MCF 10A (cell line): ENCODE results near the gene SZRD1. TPM values are rescaled to one million over a fixed set of nuclear protein-coding genes. Genes with fewer than 3 reads are reported as not detected.

Experiments used
- BruUV-seq: library from RNA; stranded (reverse); fragments of 400-500 nt; replicated peaks from 2 replicates; lab custom pipeline; 2021; lab: Mats Ljungman, UMichigan
- CTCF ChIA-PET: fragments of 300-600 bp; sonication (Branson Sonifier 250); formaldehyde crosslinking; extraction: SDS; loops from one replicate; lab custom pipeline; 2021; ENCODE audit warnings: antibody characterized with exemption, inconsistent platforms; lab: Yijun Ruan, JAX
- POLR2A ChIA-PET: fragments of 300-600, 350-650 bp; sonication (Branson Sonifier 250); formaldehyde crosslinking; extraction: SDS; loops from one replicate; lab custom pipeline; 2020; ENCODE audit warnings: antibody characterized with exemption, inconsistent platforms; lab: Yijun Ruan, JAX
- DNase-seq: peaks from one replicate; pipeline ENCODE4 v3.0.0-alpha.2; 2018; ENCODE audit not compliant: unreplicated experiment
- H3K27ac Mint-ChIP-seq: one replicate; pipeline ENCODE4 v1.8.0; 2022; ENCODE audit warnings: mild to moderate bottlenecking, low read depth, mixed read lengths; ENCODE audit not compliant: unreplicated experiment
- H3K27me3 Mint-ChIP-seq: one replicate; pipeline ENCODE4 v1.8.0; 2022; ENCODE audit warnings: mixed read lengths; ENCODE audit not compliant: insufficient read depth, unreplicated experiment
- H3K36me3 Mint-ChIP-seq: one replicate; pipeline ENCODE4 v1.8.0; 2022; ENCODE audit warnings: mild to moderate bottlenecking, moderate library complexity, mixed read lengths; ENCODE audit not compliant: insufficient read depth, unreplicated experiment
- H3K4me1 Mint-ChIP-seq: one replicate; pipeline ENCODE4 v1.8.0; 2022; ENCODE audit warnings: mixed read lengths; ENCODE audit not compliant: insufficient read depth, unreplicated experiment
- H3K4me3 Mint-ChIP-seq: one replicate; pipeline ENCODE4 v1.8.0; 2022; ENCODE audit warnings: mild to moderate bottlenecking, moderate library complexity, mixed read lengths; ENCODE audit not compliant: unreplicated experiment
- H3K9me3 Mint-ChIP-seq: one replicate; pipeline ENCODE4 v1.8.0; 2022; ENCODE audit warnings: mixed read lengths; ENCODE audit not compliant: unreplicated experiment
- CTCF ChIP-seq: fragments of 200-600 bp; IDR thresholded peaks from one replicate; pipeline ENCODE4 v1.8.0; 2022; ENCODE audit warnings: antibody characterized with exemption, mild to moderate bottlenecking; ENCODE audit not compliant: unreplicated experiment
- intact Hi-C: fragments of 100-400 bp; cut with micrococcal nuclease; formaldehyde crosslinking; loops from 2 replicates; pipeline ENCODE4 v1.14.1; 2022
- total RNA-seq: library from RNA; stranded (reverse); gene quantifications from 2 replicates; pipeline ENCODE4 v1.2.3, GENCODE V29; 2022

SZRD1 gene
- total RNA-seq, 1 experiment from 2014 or later, result 108 TPM

- no TSS peak for BruUV-seq
- Mint-ChIP-seq H3K4me3 (no peak overlapping the region), H3K4me1 (peaks cover 5% of the 10 kb centered on the region), H3K36me3 (no peaks in the 10 kb centered on the region), H3K27ac (no peak overlapping the region), H3K9me3 (peaks cover 7% of the 10 kb centered on the region), H3K27me3 (peaks cover 27% of the 10 kb centered on the region)
- ChIA-PET POLR2A (no interaction called here), CTCF (interaction anchor here (0.6 to 1.2 kb wide), 2 partner anchors 19 to 25 kb away, joined by 3 to 4 read pairs; no protein-coding TSS in a partner anchor)
- intact Hi-C loops, result no loop called here
- DNase-seq, result no peak
- TF ChIP-seq CTCF, result no peak
Measured at GRCh38 chr1:16421201-16421600, 54.2 kb downstream of the SZRD1 start.

- intact Hi-C loops, result no loop called here
- CTCF ChIA-PET, result interaction anchor here (0.7 to 1.3 kb wide), 2 partner anchors 10 to 18 kb away, joined by 3 to 5 read pairs; partner anchors contain the start of gene NECAP2
- no TSS peak for BruUV-seq
- H3K4me3 Mint-ChIP-seq, result no peak overlapping the region
- H3K36me3 Mint-ChIP-seq, result no peaks in the 10 kb centered on the region
- DNase-seq, result no peak
- TF ChIP-seq CTCF, result no peak
- H3K9me3 Mint-ChIP-seq, result peaks cover 7% of the 10 kb centered on the region
- no peak overlapping the region for H3K27ac Mint-ChIP-seq
- POLR2A ChIA-PET, result no interaction called here
- peaks cover 5% of the 10 kb centered on the region for H3K4me1 Mint-ChIP-seq
- peaks cover 27% of the 10 kb centered on the region for H3K27me3 Mint-ChIP-seq
Measured at GRCh38 chr1:16422041-16422440, 55.0 kb downstream of the SZRD1 start.

- Mint-ChIP-seq H3K4me3 (no peak overlapping the region), H3K27me3 (peaks cover 9% of the 10 kb centered on the region), H3K4me1 (peaks cover 5% of the 10 kb centered on the region), H3K27ac (no peak overlapping the region), H3K36me3 (no peaks in the 10 kb centered on the region), H3K9me3 (no peaks in the 10 kb centered on the region)
- TF ChIP-seq CTCF, result no peak
- DNase-seq, result no peak
- POLR2A ChIA-PET, result interaction anchor here (0.6 to 1.0 kb wide), 3 partner anchors 9 to 639 kb away, joined by 3 read pairs; no protein-coding TSS in a partner anchor
- intact Hi-C loops, result no loop called here
- CTCF ChIA-PET, result interaction anchor here (0.6 to 1.0 kb wide), 5 partner anchors 11 to 455 kb away, joined by 3 to 5 read pairs (median 3); no protein-coding TSS in a partner anchor
- BruUV-seq, result no TSS peak
Measured at GRCh38 chr1:16425125-16426025, 58.3 kb downstream of the SZRD1 start.

- ChIA-PET POLR2A (interaction anchor here (2.0 kb wide), 1 partner anchor 10 kb away, joined by 4 read pairs; the partner anchor contains the start of gene NECAP2), CTCF (interaction anchor here (0.5 kb wide), 1 partner anchor 73 kb away, joined by 3 read pairs; no protein-coding TSS in a partner anchor)
- intact Hi-C loops, result no loop called here
- no peaks in the 10 kb centered on the region for H3K9me3 Mint-ChIP-seq
- BruUV-seq, result no TSS peak
- H3K4me1 Mint-ChIP-seq, result no peaks in the 10 kb centered on the region
- no peak overlapping the region for H3K4me3 Mint-ChIP-seq
- no peaks in the 10 kb centered on the region for H3K27me3 Mint-ChIP-seq
- no peak for TF ChIP-seq CTCF
- no peak overlapping the region for H3K27ac Mint-ChIP-seq
- DNase-seq, result peak; percentile 23
- no peaks in the 10 kb centered on the region for H3K36me3 Mint-ChIP-seq
Measured at GRCh38 chr1:16430606-16431005, 63.6 kb downstream of the SZRD1 start.
